HG02852 (cell line): ENCODE data around the gene PDHX.
"Not testable (repeated sequence)": the region's sequence is repeated elsewhere in the genome, so short reads cannot be mapped to it uniquely, and the experiment has no call there.

Experiments
- ATAC-seq: cut with Tn5 transposase; IDR thresholded peaks from one replicate; pipeline ENCODE4 v1.9.1; 2021; ENCODE audit warnings: mild to moderate bottlenecking, moderate library complexity; ENCODE audit not compliant: unreplicated experiment

Gene PDHX

GRCh38 chr11:34909955-34910354 lies 6.5 kb upstream of the PDHX start:
- no peak for ATAC-seq

GRCh38 chr11:34910817-34911216 lies 5.6 kb upstream of the PDHX start:
- ATAC-seq, result peak; percentile 50

GRCh38 chr11:34911676-34912075 lies 4.7 kb upstream of the PDHX start:
- no peak for ATAC-seq

GRCh38 chr11:34913556-34913955 lies 2.9 kb upstream of the PDHX start:
- not testable (repeated sequence) for ATAC-seq

GRCh38 chr11:34915136-34916014 lies 1.0 kb upstream of the PDHX start:
- ATAC-seq, result no peak

GRCh38 chr11:34916843-34917770 lies 689 bp downstream of the PDHX start:
- peak; percentile 31 for ATAC-seq

- no peak for ATAC-seq
These were observed 4.7 kb downstream of the PDHX start for GRCh38 chr11:34921156-34921555.

- no peak for ATAC-seq
These were observed 8.3 kb downstream of the PDHX start for GRCh38 chr11:34924714-34925113.

GRCh38 chr11:34926101-34926830 lies 9.8 kb downstream of the PDHX start:
- no peak for ATAC-seq

GRCh38 chr11:34926831-34927132 lies 10.4 kb downstream of the PDHX start:
- no peak for ATAC-seq

GRCh38 chr11:34928268-34928959 lies 12.0 kb downstream of the PDHX start:
- no peak for ATAC-seq

- ATAC-seq, result no peak
These were observed 12.7 kb downstream of the PDHX start for GRCh38 chr11:34928960-34929680.

- ATAC-seq, result no peak
These were observed 13.7 kb downstream of the PDHX start for GRCh38 chr11:34929794-34930763.

GRCh38 chr11:34936945-34937629 lies 20.7 kb downstream of the PDHX start:
- ATAC-seq, result no peak

- no peak for ATAC-seq
These were observed 22.2 kb downstream of the PDHX start for GRCh38 chr11:34938611-34939010.

GRCh38 chr11:34940026-34940677 lies 23.7 kb downstream of the PDHX start:
- peak; percentile 54 for ATAC-seq

- ATAC-seq, result no peak
These were observed 25.3 kb downstream of the PDHX start for GRCh38 chr11:34941688-34942087.

- no peak for ATAC-seq
These were observed 28.3 kb downstream of the PDHX start for GRCh38 chr11:34944692-34945091.
